GM18519 (cell line): Measurements from ENCODE around the gene OLFML2A.

Experiments used
- ATAC-seq: cut with Tn5 transposase; IDR thresholded peaks from one replicate; pipeline ENCODE4 v1.9.1; 2021; ENCODE audit warnings: mild to moderate bottlenecking, moderate library complexity; ENCODE audit not compliant: unreplicated experiment, low FRiP score

Gene OLFML2A

DNA sequence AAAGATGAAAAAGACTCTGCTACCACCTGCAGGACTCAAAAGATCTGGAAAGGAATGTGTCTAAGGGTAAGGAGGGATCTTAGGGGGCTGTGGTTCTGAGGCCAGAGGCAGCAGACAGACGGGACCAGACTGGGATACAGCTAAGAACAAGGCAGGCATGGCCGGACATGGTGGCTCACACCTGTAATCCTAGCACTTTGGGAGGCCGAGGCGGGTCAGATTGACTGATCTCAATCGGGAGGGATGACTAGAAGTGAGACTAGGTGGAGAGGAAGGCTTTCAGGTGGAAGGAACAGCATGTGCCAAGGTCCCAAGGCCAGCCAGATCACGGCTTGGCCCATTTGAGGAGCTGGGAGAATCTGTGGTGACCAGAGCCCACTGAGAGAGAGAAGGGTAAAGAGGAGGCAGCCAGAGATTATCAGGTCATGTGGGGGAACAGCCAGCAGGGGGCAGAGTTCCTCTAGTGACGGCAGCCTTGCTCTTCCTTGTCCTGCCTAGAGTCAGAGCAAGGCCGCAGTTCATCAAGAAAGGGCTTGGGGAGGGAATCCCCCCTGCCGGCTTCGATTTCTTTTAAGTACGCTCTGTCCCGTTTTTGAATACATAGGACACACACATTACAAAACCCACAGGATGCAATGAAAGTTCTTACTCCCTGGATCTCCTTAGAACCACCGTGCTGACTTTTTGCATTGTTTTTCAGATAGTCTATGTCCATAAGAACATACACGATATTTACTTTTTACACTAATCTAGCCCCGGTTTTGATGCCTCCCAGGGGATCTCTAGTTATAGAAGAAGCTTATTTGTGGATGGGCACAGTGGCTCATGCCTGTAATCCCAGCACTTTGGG lies 2.6 kb upstream of the OLFML2A start:
- ATAC-seq = no peak

- ATAC-seq = no peak
Observed at GRCh38 chr9:124776618-124776953, 347 bp upstream of the OLFML2A start.

DNA sequence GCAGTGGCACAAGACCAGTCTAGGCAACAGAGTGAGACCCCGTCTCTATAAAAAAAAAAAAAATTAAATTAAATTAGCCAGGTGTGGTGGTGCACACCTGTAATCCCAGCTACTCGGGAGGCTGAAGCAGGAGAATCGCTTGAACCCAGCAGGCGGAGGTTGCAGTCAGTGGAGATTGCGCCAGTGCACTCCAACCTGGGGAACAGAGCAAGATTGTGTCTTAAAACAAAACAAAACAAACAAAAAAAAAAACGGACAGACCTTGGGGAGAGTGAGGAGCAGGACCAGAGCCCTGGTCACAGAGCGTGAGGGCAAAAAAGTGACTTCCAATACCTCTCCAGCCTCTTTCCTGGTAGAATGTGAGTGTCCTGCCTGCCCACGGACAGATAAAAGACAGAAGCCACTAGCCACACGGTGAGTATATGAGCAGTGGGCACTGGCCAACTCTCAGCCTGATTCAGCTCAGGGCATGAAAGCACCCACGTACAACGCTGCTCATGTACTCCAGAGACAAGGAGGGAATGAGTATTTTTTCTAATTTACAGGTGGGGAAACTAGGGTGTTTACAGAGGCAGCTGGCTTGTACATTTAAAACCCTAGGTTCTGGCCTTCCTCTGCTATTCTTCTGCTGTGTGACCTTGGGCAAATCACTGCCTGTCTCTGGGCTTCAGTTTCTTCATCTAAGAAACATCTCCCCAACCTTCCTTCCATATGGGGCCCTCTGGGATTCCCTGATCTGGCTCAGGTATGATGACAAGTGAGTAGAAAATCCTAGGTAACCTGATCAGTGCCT lies 1.8 kb downstream of the OLFML2A start:
- no peak for ATAC-seq

DNA sequence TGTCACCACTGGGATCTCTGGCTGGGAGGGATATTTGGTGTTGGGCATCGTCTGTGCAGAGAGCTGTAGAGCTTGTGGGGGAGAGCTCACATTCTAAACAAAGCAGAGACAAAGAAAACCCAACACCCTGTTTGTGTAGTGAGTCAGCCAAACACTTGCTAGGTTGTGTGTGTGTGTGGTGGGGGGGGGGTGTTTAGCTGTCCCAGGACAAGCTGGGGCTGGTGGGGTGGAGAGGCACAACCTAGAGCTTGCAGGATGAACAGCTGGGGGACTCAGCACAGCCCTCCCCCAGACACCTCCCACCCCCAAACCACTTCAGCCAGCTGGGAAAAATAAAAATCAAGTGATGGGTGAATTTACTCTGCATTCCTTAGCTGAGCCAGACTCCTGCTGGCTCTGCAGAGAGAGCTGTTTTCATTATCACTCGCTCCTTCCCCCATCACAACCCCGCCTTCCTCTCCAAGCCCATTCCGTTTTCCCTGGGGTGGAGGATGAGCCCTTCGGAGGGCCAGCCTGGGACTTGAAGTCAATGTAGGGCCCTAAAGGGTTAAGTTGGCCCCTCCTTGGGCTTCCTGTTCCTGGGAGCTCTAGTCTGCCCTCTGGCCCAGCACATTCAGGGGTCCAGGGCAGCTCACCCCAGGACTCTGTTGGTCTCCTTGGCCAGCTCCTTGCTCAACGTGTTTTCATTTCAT lies 2.6 kb downstream of the OLFML2A start:
- no peak for ATAC-seq

- ATAC-seq = no peak
Observed at GRCh38 chr9:124780060-124780756, 3.3 kb downstream of the OLFML2A start.

DNA sequence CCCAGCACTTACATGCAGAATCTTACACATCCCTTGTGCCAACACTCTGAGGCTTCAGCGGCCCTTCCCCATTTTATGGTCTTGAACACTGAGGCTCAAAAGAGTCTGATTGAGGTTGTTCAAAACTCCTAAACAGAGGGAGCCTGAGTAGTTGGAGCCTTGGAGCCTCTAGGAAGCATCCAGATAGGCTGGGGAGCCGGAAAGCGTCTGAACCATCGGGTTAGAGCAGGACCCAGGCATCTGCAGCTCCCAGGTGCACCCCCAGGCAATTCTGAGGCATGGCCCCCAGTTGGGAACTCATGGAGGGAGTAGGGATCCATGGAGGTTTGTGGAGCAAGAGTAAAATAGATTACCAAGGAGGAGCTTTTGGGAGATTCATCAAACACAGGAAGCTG lies 3.8 kb downstream of the OLFML2A start:
- no peak for ATAC-seq

DNA sequence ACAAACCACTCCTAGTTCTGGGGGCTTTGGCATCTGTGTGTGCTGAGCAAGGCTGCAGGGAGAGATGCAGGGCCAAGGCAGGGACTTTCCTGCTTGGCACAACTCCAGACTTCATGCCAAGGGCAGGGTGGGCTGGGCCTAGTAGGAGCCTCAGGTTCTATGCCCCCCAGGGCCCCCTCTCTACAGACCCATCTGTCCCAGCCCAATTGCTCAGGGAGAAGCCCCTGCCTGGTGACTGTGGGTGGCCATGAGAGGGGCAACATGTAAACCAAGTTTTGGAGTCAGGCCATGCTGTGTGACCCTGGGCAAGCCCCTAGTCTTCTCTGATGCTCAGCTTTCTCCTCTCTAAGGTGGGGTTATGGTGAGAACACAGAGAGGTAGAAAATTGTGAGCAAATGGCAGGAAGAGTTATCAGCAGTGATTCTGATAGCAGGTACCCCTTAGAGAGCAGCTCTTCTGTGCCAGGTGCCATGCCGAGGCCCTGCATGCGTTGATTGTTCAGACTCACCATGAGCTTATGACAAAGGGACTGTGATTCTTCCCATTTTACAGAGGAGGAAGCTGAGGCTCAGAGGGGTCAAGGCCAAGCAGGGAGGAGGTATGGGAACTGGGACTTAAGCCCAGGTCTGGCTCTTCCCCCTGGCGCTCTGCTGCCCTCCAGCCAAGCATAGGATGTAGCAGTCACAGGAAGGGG lies 5.2 kb downstream of the OLFML2A start:
- ATAC-seq = no peak

- ATAC-seq = no peak
Observed at GRCh38 chr9:124782661-124783574, 6.0 kb downstream of the OLFML2A start.

GRCh38 chr9:124783830-124784229 lies 6.9 kb downstream of the OLFML2A start:
- ATAC-seq = no peak

DNA sequence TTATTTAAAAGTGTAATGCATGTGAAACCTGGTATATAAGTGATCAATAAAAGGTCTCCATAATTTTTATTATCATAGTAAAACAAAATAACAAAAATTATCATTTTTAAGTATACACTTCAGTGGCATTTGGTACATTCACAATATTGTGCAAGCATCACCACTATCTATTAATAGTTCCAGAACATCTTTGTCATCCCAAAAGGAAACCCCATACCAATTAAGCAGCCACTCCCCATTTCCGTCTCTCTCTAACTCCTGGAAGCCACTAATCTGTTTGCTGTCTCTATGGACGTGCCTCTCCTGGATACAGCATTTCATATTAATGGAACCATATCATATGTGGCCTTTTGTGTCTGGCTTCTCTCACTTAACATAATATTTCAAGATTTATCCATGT lies 7.6 kb downstream of the OLFML2A start:
- no peak for ATAC-seq

DNA sequence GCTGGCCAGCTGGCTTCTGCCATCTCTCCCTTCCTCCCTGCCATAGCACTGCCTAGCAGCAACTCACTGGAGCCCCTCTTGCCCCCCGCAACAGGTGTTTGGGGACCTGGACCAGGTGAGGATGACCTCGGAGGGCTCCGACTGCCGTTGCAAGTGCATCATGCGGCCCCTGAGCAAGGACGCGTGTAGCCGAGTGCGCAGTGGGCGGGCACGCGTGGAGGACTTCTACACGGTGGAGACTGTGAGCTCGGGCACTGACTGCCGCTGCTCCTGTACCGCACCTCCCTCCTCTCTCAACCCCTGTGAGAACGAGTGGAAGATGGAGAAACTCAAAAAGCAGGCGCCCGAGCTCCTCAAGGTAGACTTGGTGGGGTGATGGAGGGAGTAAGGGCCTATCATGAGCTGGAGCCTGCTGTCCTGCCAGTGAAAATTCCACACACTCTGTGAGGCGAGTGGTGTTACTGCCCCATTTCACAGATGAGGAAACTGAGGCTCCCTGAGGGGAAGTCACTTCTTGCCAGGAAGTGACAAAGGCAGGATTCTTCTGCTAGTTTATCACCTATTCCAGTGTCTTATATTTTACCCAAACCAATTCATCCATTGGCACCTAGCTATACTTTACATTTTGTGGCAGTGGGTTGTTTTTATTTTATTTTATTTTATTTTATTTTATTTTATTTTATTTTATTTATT lies 10.1 kb downstream of the OLFML2A start:
- ATAC-seq = no peak

DNA sequence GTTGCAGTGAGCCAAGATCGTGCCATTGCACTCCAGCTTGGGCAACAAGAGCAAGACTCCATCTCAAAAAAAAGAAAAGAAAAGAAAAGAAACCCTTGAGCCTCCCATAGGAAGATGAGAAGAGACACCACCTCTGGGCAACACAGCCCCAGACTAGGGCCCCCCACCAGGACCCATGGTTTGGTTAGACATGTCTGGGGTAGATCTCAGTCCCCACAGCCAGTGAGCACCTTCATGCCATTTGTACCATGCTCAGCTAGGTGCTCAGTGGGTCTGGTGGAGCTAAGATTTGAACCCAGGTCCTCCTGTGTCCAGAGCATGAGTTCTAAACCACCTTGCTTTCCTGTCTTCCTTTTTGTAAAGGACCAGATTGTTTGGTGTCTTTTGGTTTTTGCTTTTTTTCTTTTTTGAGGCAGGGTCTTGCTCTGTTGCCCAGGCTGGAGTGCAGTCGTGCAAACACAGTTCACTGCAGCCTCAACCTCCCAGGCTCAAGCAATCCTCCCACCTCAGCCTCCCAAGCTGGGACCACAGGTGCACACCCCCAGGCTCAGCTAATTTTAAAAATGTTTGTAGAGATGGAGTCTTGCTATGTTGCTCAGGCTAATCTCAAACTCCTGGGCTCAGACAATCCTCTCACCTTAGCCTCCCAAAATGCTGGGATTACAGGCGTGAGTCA lies 11.7 kb downstream of the OLFML2A start:
- ATAC-seq = no peak

- ATAC-seq = no peak
Observed at GRCh38 chr9:124789531-124789930, 12.6 kb downstream of the OLFML2A start.

DNA sequence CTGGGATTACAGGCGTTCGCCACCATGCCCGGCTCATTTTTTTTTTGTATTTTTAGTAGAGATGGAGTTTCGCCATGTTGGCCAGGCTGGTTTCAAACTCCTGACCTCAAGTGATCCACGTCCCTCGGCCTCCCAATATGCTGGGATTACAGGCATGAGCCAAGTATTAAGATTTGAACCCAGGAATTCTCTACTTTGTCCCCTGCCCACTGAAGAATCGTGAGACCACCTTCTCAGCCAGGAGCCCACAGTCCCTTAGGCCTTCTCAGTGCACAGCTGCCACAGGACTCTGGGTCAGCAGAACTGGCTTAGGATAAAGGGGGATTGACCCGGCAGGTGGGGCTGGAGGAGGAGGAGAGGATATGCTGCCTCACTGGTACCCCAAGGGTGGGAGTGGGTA lies 13.4 kb downstream of the OLFML2A start:
- ATAC-seq = no peak

- no peak for ATAC-seq
Observed at GRCh38 chr9:124790801-124791505, 14.0 kb downstream of the OLFML2A start.

- no peak for ATAC-seq
Observed at GRCh38 chr9:124792257-124793014, 15.5 kb downstream of the OLFML2A start.
